ENCODE measurements around the gene FBRSL1. TPM values are rescaled to one million over a fixed set of nuclear protein-coding genes. Genes with fewer than 3 reads are reported as not detected.
A peak's percentile ranks its signal among the peaks of the same experiment; 100 is the strongest.
"Not testable (repeated sequence)": the region's sequence is repeated elsewhere in the genome, so short reads cannot be mapped to it uniquely, and the experiment has no call there.

Gene FBRSL1
- total and polyA plus RNA-seq, 8 donors: 31.1 to 62.5 (median 44.2) TPM

- WGBS, 2 donors: 76 to 86% methylated on average over 5 of the region's 5 CpGs
- TF ChIP-seq, protein P1, sequence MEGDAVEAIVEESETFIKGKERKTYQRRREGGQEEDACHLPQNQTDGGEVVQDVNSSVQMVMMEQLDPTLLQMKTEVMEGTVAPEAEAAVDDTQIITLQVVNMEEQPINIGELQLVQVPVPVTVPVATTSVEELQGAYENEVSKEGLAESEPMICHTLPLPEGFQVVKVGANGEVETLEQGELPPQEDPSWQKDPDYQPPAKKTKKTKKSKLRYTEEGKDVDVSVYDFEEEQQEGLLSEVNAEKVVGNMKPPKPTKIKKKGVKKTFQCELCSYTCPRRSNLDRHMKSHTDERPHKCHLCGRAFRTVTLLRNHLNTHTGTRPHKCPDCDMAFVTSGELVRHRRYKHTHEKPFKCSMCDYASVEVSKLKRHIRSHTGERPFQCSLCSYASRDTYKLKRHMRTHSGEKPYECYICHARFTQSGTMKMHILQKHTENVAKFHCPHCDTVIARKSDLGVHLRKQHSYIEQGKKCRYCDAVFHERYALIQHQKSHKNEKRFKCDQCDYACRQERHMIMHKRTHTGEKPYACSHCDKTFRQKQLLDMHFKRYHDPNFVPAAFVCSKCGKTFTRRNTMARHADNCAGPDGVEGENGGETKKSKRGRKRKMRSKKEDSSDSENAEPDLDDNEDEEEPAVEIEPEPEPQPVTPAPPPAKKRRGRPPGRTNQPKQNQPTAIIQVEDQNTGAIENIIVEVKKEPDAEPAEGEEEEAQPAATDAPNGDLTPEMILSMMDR (IDR thresholded peaks at IDR 0.05): no peak
- FAIRE-seq (no peak), DNase-seq (no peak), ATAC-seq (no peak)
- H3K27ac ChIP-seq: no peak overlapping the region
- intact Hi-C loops (cut with DNase I): no loop called here
- no peaks in the 10 kb centered on the region for H3K36me3 ChIP-seq
- no peak overlapping the region for H3K4me3 ChIP-seq
- H3K27me3 ChIP-seq: no peaks in the 10 kb centered on the region
- no peaks in the 10 kb centered on the region for H3K4me1 ChIP-seq
- no peaks in the 10 kb centered on the region for H3K9me3 ChIP-seq
Observed at GRCh38 chr12:132462788-132463187, 27.2 kb upstream of the FBRSL1 start.

DNA sequence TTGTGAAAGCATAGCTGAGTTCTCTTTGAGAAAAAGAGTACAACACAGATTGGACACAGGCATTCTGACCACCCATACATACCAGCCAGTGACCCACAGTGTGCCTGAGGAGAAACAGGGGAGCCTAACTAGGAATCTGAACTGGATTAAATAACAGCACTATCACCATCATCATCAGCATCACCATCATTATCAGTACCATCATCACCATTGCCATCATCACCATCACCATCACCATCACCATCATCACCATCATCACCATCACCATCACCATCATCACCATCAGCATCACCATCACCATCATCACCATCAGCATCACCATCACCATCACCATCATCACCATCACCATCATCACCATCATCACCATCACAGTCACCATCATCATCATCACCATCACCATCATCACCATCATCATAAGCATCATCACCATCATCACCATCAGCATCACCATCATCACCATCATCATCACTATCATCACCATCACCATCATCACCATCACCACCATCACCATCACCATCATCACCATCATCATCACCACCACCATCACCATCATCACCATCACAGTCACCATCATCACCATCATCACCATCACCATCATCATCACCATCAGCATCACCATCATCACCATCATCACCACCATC lies 26.5 kb upstream of the FBRSL1 start:
- FAIRE-seq: peak; percentile 26

DNA sequence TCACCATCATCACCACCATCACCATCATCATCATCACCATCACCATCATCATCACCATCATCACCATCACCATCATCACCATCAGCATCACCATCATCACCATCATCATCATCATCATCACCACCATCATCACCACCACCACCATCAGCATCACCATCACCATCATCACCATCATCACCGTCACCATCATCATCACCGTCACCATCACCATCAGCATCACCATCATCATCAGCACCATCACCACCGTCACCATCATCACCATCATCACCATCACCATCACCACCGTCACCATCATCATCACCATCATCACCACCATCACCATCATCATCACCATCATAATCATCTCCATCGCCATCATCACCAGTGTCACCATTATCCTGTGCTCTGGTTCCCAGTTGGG lies 25.6 kb upstream of the FBRSL1 start:
- 80 to 82% methylated on average over 5 of the region's 5 CpGs for WGBS, 2 donors
- H3K9me3 ChIP-seq; H3K4me1 ChIP-seq; DNase-seq; H3K27me3 ChIP-seq; FAIRE-seq; H3K36me3 ChIP-seq; H3K4me3 ChIP-seq; intact Hi-C loops (cut with DNase I); ATAC-seq; H3K27ac ChIP-seq: not testable (repeated sequence)

More for the DNA sequence above, 26.5 kb upstream of the FBRSL1 start:
- ATAC-seq; H3K9me3 ChIP-seq; DNase-seq; H3K27me3 ChIP-seq; H3K4me1 ChIP-seq; H3K36me3 ChIP-seq; intact Hi-C loops (cut with DNase I); H3K27ac ChIP-seq; H3K4me3 ChIP-seq: not testable (repeated sequence)

- Histone ChIP-seq H3K27ac (no peak overlapping the region), H3K27me3 (no peaks in the 10 kb centered on the region), H3K36me3 (no peaks in the 10 kb centered on the region), H3K9me3 (no peaks in the 10 kb centered on the region), H3K4me1 (no peaks in the 10 kb centered on the region), H3K4me3 (no peak overlapping the region)
- intact Hi-C loops (cut with DNase I): no loop called here
- ATAC-seq: no peak
- TF ChIP-seq, protein P1 (IDR thresholded peaks at IDR 0.05): no peak
- WGBS, 2 donors: 77 to 89% methylated on average over 10 of the region's 10 CpGs
- FAIRE-seq: no peak
- DNase-seq: peak in 1 of 6 donors; percentile 47
Observed at GRCh38 chr12:132464820-132465219, 25.1 kb upstream of the FBRSL1 start.

- Histone ChIP-seq H3K4me3 (no peak overlapping the region), H3K27me3 (no peaks in the 10 kb centered on the region), H3K36me3 (no peaks in the 10 kb centered on the region), H3K4me1 (no peaks in the 10 kb centered on the region), H3K27ac (no peak overlapping the region), H3K9me3 (no peaks in the 10 kb centered on the region)
- DNase-seq: peak in 2 of 6 donors; percentile 23 to 69
- intact Hi-C loops (cut with DNase I): no loop called here
- 54 to 63% methylated on average over 16 to 17 of the region's 17 CpGs for WGBS, 2 donors
- no peak for FAIRE-seq
- peak in 2 of 4 donors; percentile 48 to 56 for ATAC-seq
- TF ChIP-seq, protein P1 (IDR thresholded peaks at IDR 0.05): no peak
Observed at GRCh38 chr12:132465269-132466190, 24.4 kb upstream of the FBRSL1 start.

Data from pancreas (tissue), 10 donors.